ENCODE data around the gene RPRD2. TPM values are rescaled to one million over a fixed set of nuclear protein-coding genes. Genes with fewer than 3 reads are reported as not detected.
"Not testable (repeated sequence)": the region's sequence is repeated elsewhere in the genome, so short reads cannot be mapped to it uniquely, and the experiment has no call there.

Gene RPRD2
- total RNA-seq: 16.2 TPM

GRCh38 chr1:150363426-150364230 lies at the start of gene RPRD2:
Gene RPRD2 (plus strand): TSS chr1:150364147. CDS start chr1:150364715, 568 bp downstream.
- DNase-seq: peak; percentile 99

DNA sequence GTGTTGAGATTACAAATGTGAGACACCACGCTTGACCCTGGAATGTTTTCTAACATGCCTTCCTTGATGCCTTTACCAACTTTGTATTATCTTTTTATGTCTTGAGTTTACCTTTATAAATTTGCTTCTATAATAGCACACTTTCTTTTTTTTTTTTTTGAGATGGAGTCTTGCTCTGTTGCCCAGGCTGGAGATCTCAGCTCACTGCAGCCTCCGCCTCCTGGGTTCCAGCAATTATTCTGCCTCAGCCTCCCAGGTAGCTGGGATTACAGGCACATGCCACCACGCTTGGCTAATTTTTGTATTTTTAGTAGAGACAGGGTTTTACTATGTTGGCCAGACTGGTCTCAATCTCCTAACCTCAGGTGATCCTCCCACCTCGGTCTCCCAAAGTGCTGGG lies 49.3 kb upstream of the RPRD2 start:
- DNase-seq: not testable (repeated sequence)

DNA sequence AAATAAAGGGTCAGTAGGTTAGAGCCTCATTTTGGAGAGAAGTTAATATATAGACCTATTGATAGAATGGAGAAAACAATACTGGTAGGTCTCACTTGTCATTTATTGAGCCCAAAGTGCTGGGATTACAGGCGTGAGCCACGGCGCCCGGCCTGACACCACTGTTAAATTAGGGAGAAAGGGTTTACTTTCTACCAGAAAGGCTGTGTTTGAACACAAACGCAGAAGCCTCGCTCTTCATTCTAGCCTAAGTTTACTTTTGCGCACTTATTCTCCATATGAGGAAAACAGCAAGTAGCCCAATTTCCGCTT lies 43.3 kb upstream of the RPRD2 start:
- no peak for DNase-seq

GRCh38 chr1:150321826-150322166 lies 42.2 kb upstream of the RPRD2 start:
- no peak for DNase-seq

DNA sequence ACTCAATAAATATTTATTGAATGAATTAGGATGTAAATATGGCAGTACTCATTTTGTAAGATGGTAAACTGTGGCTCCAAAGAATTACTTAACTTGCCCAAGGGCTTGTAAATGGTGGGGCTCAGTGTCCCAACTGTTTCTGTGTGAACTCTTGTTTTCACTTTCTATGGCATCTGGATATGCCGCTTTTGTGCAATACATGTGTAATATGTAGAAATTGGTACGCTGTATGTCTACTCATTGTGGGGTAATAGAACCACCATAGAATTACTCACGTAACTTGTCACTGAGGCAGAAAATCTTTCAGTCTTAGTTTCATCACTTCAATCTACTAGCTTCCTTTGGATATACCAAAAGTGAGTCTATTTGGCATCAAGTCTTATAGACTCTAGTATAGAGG lies 41.6 kb upstream of the RPRD2 start:
- no peak for DNase-seq

- DNase-seq: no peak
Measured at GRCh38 chr1:150332651-150333290, 31.2 kb upstream of the RPRD2 start.

- DNase-seq: no peak
Measured at GRCh38 chr1:150346316-150346715, 17.6 kb upstream of the RPRD2 start.

GRCh38 chr1:150352866-150353265 lies 11.1 kb upstream of the RPRD2 start:
- DNase-seq: no peak

DNA sequence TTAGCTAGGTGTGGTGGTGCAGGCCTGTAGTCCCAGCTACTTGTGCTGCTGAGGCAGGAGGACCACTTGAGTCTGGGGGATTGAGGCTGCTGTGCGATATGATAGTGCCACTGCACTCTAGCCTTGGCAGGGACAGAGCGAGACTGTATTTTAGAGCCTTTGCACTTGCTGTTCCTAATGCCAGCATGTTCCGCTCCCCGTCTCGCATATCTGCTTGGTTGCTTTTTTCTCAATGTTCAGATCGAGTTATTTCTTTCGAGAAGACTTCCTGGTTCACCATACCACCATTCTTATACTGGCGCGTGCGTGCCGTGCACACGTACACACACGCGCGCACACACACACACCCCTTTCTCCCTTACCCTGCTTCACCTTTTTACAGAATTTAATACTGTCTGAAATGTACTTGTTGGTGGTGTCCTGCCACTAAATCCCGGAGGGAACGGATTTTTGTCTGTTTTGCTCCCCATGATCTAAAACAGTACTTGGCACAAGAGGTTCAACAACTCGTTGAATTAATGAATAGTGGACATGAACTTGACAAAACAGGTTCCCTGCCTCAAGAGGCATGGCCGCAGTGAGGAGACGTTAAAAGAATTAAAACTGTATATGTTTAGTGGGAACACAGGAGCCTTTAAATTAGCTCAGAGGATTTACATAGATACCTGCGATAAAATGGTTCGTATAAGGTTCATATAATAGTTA lies 1.1 kb upstream of the RPRD2 start:
- peak; percentile 74 for DNase-seq

- peak; percentile 55 for DNase-seq
Measured at GRCh38 chr1:150364231-150365003, 470 bp downstream of the RPRD2 start.

- DNase-seq: no peak
Measured at GRCh38 chr1:150365941-150366340, 2.0 kb downstream of the RPRD2 start.

DNA sequence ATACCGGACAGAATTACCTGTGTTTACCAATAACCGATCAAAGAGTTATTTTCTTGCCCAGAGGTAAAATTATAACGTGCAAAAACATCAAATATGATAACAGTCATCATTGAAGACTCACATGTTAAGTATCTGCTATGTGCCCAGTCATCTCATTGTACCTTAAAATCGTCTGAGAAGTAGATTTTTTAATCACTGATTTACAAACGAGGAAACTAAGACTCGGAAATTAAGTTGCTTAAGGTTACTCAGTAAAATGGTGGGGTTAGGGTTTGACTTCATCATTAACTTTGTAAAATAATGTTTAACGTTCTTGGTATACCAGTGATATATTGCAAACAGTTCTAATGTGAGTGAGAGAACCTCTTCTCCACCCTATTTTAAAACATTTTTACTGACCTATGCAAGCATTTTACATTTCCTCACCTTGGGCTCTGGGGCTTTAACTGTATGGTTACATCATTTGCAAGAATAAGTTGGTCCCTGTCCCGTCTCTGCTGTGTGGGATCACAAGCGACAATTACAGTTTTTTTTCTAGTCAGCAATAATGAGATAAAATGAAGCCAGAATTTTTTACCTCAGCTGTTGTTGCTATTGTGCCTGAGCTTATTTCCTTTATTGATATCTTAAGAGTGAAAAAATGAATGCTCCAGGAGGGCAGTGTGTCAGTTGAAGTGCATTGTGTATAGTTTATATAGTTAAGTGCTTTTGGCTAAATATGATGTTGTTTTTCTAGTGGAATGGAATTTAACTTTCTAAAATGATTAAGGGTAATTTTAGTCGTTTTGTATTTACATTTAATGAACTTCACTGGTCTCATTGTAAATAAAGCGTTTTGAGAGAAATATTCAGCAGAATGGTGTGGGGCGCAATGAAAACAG lies 2.7 kb downstream of the RPRD2 start:
- peak; percentile 9 for DNase-seq

- DNase-seq: no peak
Measured at GRCh38 chr1:150371110-150371509, 7.2 kb downstream of the RPRD2 start.

GRCh38 chr1:150372580-150372979 lies 8.6 kb downstream of the RPRD2 start:
- no peak for DNase-seq

GRCh38 chr1:150376110-150376509 lies 12.2 kb downstream of the RPRD2 start:
- DNase-seq: no peak

DNA sequence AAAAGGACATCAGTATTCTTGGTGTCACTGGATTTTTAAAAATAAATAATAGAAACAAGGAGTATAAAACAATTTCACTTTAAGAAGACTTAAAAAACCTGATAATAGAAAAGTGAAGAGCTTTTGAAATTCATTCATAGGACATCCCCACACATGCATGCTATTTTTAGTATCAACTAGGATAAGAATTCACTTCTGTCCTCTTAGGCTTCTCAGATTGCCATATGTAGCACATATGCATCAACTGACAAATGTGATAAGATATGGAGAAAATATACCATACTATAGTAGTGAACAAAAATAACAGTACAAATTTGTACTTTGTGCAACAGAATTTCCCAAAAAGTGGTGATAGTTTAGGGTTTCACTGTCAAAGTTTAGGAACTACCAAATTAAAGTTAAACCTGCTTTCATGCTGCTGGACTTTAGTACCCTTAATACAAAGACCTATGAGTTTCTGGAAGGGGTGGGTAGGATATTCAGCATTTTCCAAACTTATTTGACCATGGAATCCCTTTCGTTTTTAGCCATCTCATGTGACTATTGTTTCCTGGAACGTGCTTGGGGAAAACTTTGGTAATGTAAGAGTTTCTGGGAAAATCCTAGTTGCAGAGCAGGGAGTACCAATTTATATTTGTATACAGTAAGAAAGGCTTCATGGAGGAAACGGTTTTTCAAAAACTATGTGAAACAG lies 19.8 kb downstream of the RPRD2 start:
- DNase-seq: no peak

GRCh38 chr1:150385537-150386445 lies 21.8 kb downstream of the RPRD2 start:
- DNase-seq: no peak

DNA sequence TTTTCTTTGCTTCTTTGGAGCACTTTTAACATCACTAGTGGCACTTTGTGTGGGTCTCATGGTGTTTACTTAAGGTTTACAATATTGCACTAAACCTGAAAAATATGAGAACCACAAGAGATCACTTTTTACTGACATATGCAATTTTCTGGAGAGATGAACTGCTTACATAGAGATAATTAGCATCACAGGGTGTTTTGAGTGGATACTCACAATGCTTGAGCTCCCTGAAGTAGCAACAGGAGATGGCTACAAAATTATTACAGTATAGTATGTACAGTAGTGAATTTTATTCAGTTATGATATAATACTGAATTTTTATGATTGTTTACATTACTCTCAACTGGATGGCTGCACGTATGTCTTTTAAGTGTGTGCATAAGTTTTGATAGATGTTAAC lies 22.6 kb downstream of the RPRD2 start:
- DNase-seq: no peak

DNA sequence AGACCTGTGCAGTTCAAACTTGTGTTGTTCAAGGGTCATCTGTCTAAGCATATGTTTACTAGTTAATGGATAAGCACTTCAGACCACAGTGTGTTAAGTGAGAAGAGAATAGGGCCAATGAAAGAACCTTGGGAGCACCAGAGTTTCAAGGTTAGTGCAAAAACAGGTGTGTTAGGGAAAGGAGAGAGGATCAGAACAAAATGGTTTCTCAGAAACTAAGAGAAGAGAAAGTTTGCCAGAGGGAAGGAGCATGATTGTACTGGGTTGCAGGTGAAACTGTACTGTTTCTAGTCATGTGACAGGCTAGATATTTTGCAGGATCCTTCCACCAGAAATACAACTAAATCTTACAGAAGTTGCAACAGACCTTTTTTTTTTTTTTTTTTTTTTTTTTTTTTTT lies 23.3 kb downstream of the RPRD2 start:
- no peak for DNase-seq

- DNase-seq: no peak
Measured at GRCh38 chr1:150388241-150388640, 24.3 kb downstream of the RPRD2 start.
